Measurements from ENCODE around the gene TPSD1. TPM values are rescaled to one million over a fixed set of nuclear protein-coding genes. Genes with fewer than 3 reads are reported as not detected.
"Not testable (repeated sequence)": the region's sequence is repeated elsewhere in the genome, so short reads cannot be mapped to it uniquely, and the experiment has no call there.

The TPSD1 gene
- total RNA-seq, 1 donor, result not detected

GRCh38 chr16:1230471-1231212 lies 25.2 kb upstream of the TPSD1 start:
- H3K4me3 ChIP-seq (ENCODE audit: low read depth, low read length); DNase-seq (ENCODE audit: low read depth): not testable (repeated sequence)

DNA sequence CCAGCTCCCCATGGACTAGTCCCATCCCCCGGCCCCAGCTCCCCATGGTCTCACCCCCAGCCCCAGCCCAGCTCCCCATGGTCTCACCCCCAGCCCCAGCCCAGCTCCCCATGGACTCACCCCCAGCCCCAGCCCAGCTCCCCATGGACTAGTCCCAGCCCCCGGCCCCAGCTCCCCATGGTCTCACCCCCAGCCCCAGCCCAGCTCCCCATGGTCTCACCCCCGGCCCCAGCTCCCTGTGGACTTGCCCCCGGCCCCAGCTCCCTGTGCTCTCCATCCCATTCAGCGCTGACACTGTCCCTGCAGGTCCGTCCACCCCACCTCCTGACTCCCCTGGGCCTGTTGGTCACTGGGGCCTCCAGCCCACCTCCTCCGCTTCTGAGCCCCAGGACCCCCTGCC lies 24.6 kb upstream of the TPSD1 start:
- not testable (repeated sequence) for DNase-seq (ENCODE audit: low read depth); H3K4me3 ChIP-seq (ENCODE audit: low read depth, low read length)

DNA sequence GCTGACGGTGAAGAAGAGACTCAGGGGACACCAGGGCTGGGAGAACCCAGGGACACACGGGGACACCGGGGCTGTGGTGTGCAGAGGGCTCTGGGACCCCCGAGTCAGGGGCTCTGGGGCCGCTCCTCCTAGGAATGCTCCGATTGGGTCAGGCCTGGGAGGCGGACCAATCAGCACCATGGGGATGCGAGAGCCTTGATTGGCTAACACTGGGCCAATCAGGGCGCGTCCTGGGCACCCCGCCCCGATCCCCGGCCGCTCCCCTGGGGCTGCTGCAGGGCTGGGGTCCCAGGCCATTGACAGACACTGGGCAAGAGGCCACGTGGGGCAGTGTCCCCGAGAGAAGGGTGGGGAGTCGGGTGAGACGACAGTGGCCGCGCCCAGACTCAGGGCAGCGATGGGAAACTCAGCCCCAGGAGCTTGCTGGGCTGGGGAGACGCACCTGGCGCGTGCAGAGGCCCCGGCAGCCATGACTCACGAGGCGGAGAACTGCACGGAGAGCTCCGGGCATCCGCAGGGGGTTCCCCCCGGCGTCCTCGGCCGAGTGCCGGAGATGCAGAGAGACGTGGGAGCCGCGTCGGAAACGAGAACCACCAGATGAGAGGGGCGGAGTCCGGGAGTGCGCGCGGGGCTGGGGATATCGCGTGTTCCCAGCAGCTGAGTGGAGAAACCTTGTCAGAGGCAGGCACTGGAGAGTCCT lies 23.7 kb upstream of the TPSD1 start:
- DNase-seq (ENCODE audit: low read depth); H3K4me3 ChIP-seq (ENCODE audit: low read depth, low read length): not testable (repeated sequence)

DNA sequence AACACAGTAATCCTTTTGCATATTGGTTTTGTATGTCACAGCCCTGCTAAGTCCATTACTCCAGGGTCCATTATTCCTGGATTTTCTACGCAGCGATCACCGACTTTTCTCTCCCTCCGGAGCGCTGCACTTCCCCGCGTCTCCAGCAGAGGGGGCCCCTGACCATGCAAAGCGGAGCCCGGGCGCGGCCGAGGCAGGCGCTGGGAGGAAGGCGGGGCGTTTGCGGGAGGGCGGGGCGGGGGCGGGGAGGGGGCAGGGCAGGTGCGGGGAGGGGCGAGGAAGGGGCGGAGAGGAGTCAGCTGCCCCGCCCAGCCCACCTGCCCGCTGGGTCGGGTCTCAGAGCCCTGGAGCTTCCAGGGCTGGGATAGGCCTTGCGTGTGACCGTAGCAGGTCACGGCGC lies 19.2 kb upstream of the TPSD1 start:
- H3K4me3 ChIP-seq (ENCODE audit: low read depth, low read length); DNase-seq (ENCODE audit: low read depth): not testable (repeated sequence)

DNA sequence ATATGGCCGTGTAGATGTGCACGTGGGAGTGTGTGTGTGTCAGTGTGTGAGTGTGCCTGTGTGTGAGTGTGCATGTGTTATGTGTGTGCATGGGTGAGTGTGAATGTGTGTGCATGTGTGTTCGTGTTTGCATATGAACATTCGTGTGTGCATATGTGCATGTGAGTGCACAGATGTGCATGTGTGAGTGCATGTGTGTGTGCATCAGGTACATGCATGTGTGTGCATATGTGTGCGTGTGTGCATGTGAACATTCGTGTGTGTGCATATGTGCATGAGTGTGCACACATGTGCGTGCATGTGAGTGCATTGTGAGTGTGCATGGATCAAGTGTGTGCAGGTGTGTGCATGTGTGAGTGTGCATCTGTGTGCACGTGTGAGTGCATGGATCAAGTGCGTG lies 17.9 kb upstream of the TPSD1 start:
- TF ChIP-seq, protein P1, sequence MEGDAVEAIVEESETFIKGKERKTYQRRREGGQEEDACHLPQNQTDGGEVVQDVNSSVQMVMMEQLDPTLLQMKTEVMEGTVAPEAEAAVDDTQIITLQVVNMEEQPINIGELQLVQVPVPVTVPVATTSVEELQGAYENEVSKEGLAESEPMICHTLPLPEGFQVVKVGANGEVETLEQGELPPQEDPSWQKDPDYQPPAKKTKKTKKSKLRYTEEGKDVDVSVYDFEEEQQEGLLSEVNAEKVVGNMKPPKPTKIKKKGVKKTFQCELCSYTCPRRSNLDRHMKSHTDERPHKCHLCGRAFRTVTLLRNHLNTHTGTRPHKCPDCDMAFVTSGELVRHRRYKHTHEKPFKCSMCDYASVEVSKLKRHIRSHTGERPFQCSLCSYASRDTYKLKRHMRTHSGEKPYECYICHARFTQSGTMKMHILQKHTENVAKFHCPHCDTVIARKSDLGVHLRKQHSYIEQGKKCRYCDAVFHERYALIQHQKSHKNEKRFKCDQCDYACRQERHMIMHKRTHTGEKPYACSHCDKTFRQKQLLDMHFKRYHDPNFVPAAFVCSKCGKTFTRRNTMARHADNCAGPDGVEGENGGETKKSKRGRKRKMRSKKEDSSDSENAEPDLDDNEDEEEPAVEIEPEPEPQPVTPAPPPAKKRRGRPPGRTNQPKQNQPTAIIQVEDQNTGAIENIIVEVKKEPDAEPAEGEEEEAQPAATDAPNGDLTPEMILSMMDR (IDR thresholded peaks at IDR 0.05; ENCODE audit: insufficient read depth, low read length), result no peak
- no peak overlapping the region for H3K4me3 ChIP-seq (ENCODE audit: low read depth, low read length)
- no peak for DNase-seq (ENCODE audit: low read depth)

DNA sequence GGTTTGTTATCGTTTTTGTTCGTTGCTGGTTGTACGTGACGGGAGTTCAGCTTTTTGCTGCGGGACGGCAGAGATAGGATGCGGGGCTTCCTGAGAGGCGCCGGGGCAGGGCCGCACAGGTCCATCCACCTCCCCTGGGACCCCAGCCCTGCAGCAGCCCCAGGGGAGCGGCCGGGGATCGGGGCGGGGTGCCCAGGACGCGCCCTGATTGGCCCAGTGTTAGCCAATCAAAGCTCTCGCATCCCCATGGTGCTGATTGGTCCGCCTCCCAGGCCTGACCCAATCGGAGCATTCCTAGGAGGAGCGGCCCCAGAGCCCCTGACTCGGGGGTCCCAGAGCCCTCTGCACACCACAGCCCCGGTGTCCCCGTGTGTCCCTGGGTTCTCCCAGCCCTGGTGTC lies 17.0 kb upstream of the TPSD1 start:
- not testable (repeated sequence) for DNase-seq (ENCODE audit: low read depth); H3K4me3 ChIP-seq (ENCODE audit: low read depth, low read length)

GRCh38 chr16:1239575-1239974 lies 16.3 kb upstream of the TPSD1 start:
- DNase-seq (ENCODE audit: low read depth); H3K4me3 ChIP-seq (ENCODE audit: low read depth, low read length): not testable (repeated sequence)

DNA sequence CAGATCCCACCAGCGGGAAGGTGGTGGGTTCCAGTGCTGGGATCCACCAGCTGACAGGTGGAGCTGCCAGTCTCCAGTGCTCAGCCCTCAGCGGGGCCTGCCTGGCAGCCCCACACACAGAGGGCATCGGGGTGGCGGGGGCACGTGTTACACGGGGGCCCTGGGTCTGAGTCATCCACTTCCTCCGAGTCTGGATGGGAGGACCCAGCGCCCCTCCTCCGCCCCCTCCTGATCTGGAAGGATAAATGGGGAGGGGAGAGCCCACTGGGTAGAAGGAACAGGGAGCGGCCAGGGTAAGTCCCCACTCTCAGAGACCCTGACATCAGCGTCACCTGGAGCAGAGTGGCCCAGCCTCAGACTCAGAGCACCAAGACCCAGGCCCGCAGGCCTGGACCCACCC lies 15.4 kb upstream of the TPSD1 start, which contains the start of gene TPSAB1:
Gene TPSAB1 (plus strand): TSS at position 270 of the 400 bp plus-strand sequence. CDS start 234 bp downstream, outside the sequence.
- not testable (repeated sequence) for H3K4me3 ChIP-seq (ENCODE audit: low read depth, low read length); DNase-seq (ENCODE audit: low read depth)

- not testable (repeated sequence) for DNase-seq (ENCODE audit: low read depth); H3K4me3 ChIP-seq (ENCODE audit: low read depth, low read length)
Observed at GRCh38 chr16:1241081-1241480, 14.8 kb upstream of the TPSD1 start.

DNA sequence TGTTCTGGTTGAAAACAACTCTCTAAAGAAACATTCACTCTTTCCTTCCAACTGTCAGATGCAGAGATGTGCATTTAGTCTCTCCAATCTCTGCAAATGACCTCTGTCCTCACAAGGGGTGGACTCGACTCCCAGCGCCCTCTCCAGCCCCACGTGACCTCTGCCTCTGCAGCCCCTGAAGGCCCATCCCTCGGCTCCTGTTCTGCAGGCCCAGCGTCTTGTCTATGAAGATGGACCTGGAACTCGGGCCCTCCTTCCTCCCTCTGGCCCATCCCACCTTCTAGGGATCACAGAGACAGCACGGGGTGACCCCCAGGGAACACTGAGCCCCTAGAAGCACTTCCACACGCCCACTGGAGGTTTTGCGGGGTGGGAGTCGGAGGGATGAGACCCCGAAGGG lies 12.5 kb upstream of the TPSD1 start:
- DNase-seq (ENCODE audit: low read depth); H3K4me3 ChIP-seq (ENCODE audit: low read depth, low read length): not testable (repeated sequence)

GRCh38 chr16:1243907-1244850 lies 11.7 kb upstream of the TPSD1 start:
- not testable (repeated sequence) for DNase-seq (ENCODE audit: low read depth); H3K4me3 ChIP-seq (ENCODE audit: low read depth, low read length)

GRCh38 chr16:1244881-1245280 lies 11.0 kb upstream of the TPSD1 start:
- no peak for DNase-seq (ENCODE audit: low read depth)
- TF ChIP-seq, protein P1 (IDR thresholded peaks at IDR 0.05; ENCODE audit: insufficient read depth, low read length), result no peak
- H3K4me3 ChIP-seq (ENCODE audit: low read depth, low read length), result no peak overlapping the region

All from fibroblast of the aortic adventitia (primary cell).